Panc1 (cell line): ENCODE measurements around the gene GABRB1. TPM values are rescaled to one million over a fixed set of nuclear protein-coding genes. Genes with fewer than 3 reads are reported as not detected.
A peak's percentile ranks its signal among the peaks of the same experiment; 100 is the strongest.

Source experiments
- ATAC-seq: fragments of 200-7000 bp; cut with Tn5 transposase; 2 replicates; pipeline ENCODE4 v1.9.1; 2020; ENCODE audit warnings: mild to moderate bottlenecking, moderate library complexity
- BruUV-seq: library from RNA; stranded (reverse); fragments of 400-500 nt; replicated peaks from 2 replicates; lab custom pipeline; 2021; lab: Mats Ljungman, UMichigan
- CTCF ChIA-PET: fragments of 300-600 bp; sonication (Branson Sonifier 250); formaldehyde crosslinking; loops from one replicate; lab custom pipeline; 2022; ENCODE audit warnings: antibody characterized with exemption; lab: Charles Lee
- POLR2A ChIA-PET: fragments of 300-600 bp; sonication (Branson Sonifier 250); formaldehyde crosslinking; loops from one replicate; lab custom pipeline; 2022; ENCODE audit warnings: antibody characterized with exemption; lab: Charles Lee
- DNase-seq: peaks from one replicate; pipeline ENCODE4 v3.0.0-alpha.2; 2010; ENCODE audit warnings: low read depth, low spot score
- H3K27ac ChIP-seq: 2 replicates; pipeline ENCODE4 v1.5.1; 2011; ENCODE audit warnings: mild to moderate bottlenecking, low read length, inconsistent platforms
- H3K27me3 ChIP-seq: fragments of 200-500 bp; sonication (Bioruptor generic); 2 replicates; pipeline ENCODE4 v1.6.0; 2014; ENCODE audit warnings: low read length, inconsistent platforms; ENCODE audit not compliant: control insufficient read depth, insufficient read depth
- H3K36me3 ChIP-seq: fragments of 200-500 bp; sonication (Bioruptor generic); 2 replicates; pipeline ENCODE4 v1.5.1; 2014; ENCODE audit warnings: inconsistent platforms, mild to moderate bottlenecking, low read length, moderate library complexity; ENCODE audit not compliant: control insufficient read depth, insufficient read depth
- H3K4me1 ChIP-seq: 2 replicates; pipeline ENCODE4 v1.5.1; 2011; ENCODE audit warnings: inconsistent platforms, mild to moderate bottlenecking, low read length, moderate library complexity; ENCODE audit not compliant: control insufficient read depth, insufficient read depth
- H3K4me3 ChIP-seq, 2 experiments: 2 replicates each; pipeline ENCODE4 v1.5.1; 2011 to 2012; ENCODE audit warnings: low read depth in 2 of 2, low read length in 2 of 2, mild to moderate bottlenecking in 2 of 2, inconsistent platforms in 1 of 2, moderate library complexity in 1 of 2
- H3K9me3 ChIP-seq: fragments of 200-500 bp; sonication (Bioruptor generic); 2 replicates; pipeline ENCODE4 v1.5.1; 2014; ENCODE audit warnings: low read depth, mild to moderate bottlenecking, inconsistent platforms, low read length, moderate library complexity; ENCODE audit not compliant: control insufficient read depth, insufficient read depth
- CTCF ChIP-seq: fragments of 450-650 bp; IDR thresholded peaks from 2 replicates; pipeline ENCODE4 v1.5.1; 2017; ENCODE audit warnings: mild to moderate bottlenecking
- POLR2AphosphoS5 ChIP-seq: IDR thresholded peaks from 2 replicates; pipeline ENCODE4 v1.6.1; 2012; ENCODE audit warnings: mild to moderate bottlenecking, low read depth, low read length, moderate library complexity
- REST ChIP-seq, 2 experiments: IDR thresholded peaks; 2 replicates each; pipeline ENCODE4 v1.6.1; 2011 to 2012; ENCODE audit warnings: low read depth in 2 of 2, control low read depth in 1 of 2, low read length in 1 of 2, mild to moderate bottlenecking in 1 of 2, moderate library complexity in 1 of 2; ENCODE audit not compliant: insufficient read depth in 1 of 2
- SIN3A ChIP-seq: IDR thresholded peaks from 2 replicates; pipeline ENCODE4 v1.6.1; 2012; ENCODE audit warnings: low read depth, mild to moderate bottlenecking, low read length, moderate library complexity, borderline replicate concordance; ENCODE audit not compliant: insufficient read depth
- TCF7L2 ChIP-seq: IDR thresholded peaks from 2 replicates; pipeline ENCODE4 v1.6.1; 2011; ENCODE audit warnings: mild to moderate bottlenecking, low read depth, low read length, inconsistent platforms
- in situ Hi-C: cut with HindIII; loops from 2 replicates; pipeline ENCODE4 v1.10.0; 2016; ENCODE audit warnings: low sequenced_read_pairs, low pct_unique_long_range_greater_than_20kb
- intact Hi-C: fragments of 100-400 bp; cut with micrococcal nuclease; formaldehyde crosslinking; loops from one replicate; pipeline ENCODE4 v1.10.0; 2022; ENCODE audit not compliant: unreplicated experiment
- total RNA-seq: library from RNA; stranded (reverse); gene quantifications from one replicate; pipeline ENCODE4 v1.2.1, GENCODE V29; 2021; ENCODE audit not compliant: unreplicated experiment

The GABRB1 gene
- total RNA-seq, 1 experiment from 2014 or later = not detected

DNA sequence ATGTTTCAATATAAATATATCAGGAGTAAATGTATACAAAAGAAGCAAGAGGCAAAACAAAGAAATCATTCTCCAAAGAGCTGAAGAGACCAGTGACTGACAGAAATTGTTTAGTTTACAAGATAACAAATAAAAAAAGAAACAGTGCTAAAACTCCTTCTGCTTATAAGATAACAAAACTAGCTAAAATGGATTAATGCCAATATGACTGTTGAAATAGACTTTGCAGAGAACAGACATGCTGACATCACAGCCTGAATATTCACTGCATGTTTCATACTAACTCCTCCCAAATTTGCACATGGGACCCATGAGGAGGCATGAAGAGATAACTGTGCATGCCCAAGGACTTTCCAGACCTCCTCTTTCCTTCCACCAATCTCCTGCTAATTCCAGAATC lies 31.8 kb upstream of the GABRB1 start:
- H3K4me3 ChIP-seq = no peak overlapping the region
- POLR2A ChIA-PET = no interaction called here
- no peak for TF ChIP-seq SIN3A
- no TSS peak for BruUV-seq
- H3K36me3 ChIP-seq = no peaks in the 10 kb centered on the region
- H3K27me3 ChIP-seq = peaks cover 4% of the 10 kb centered on the region
- in situ Hi-C loops = no loop called here
- H3K4me1 ChIP-seq = no peaks in the 10 kb centered on the region
- no peaks in the 10 kb centered on the region for H3K9me3 ChIP-seq
- intact Hi-C loops = no loop called here
- ATAC-seq = no peak
- H3K27ac ChIP-seq = no peak overlapping the region
- no peak for DNase-seq
- CTCF ChIA-PET = no interaction called here

GRCh38 chr4:47000406-47000805 lies 31.0 kb upstream of the GABRB1 start:
- CTCF ChIA-PET = no interaction called here
- intact Hi-C loops = no loop called here
- DNase-seq (no peak), ATAC-seq (no peak)
- Histone ChIP-seq H3K9me3 (no peaks in the 10 kb centered on the region), H3K27me3 (no peaks in the 10 kb centered on the region), H3K4me1 (no peaks in the 10 kb centered on the region), H3K36me3 (no peaks in the 10 kb centered on the region), H3K4me3 (no peak overlapping the region), H3K27ac (no peak overlapping the region)
- in situ Hi-C loops = no loop called here
- POLR2A ChIA-PET = no interaction called here
- TF ChIP-seq REST (IDR thresholded peaks at IDR 0.05; ENCODE audit: insufficient read depth in 1 of 2, low read depth in 2 of 2, low read length in 1 of 2) = no peak
- no peak for TF ChIP-seq CTCF
- no peak for TF ChIP-seq TCF7L2
- TF ChIP-seq POLR2AphosphoS5 = no peak
- no peak for TF ChIP-seq SIN3A
- BruUV-seq = no TSS peak

DNA sequence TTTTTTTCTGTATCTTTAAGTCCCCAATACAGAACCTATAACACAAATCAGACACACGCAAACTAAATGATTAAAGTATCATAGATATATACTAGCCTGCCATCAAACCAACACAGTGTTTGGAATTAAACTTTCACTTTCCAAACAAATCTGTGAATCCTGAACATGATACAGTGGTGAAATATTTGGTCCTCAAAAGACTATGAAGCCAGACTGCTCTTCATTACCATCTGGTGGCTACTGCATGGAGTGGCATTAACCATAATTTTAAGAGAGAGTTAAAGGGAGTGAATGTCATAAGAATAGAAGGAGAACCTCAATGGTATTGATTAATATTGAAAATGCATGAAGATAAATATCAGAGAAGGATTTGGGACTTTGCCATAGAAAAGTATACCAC lies 28.8 kb upstream of the GABRB1 start:
- no peak overlapping the region for H3K27ac ChIP-seq
- ChIA-PET POLR2A (no interaction called here), CTCF (no interaction called here)
- no peak overlapping the region for H3K4me3 ChIP-seq
- TF ChIP-seq CTCF (peak; percentile 32; the same call in 1 of the 2 replicates), SIN3A (no peak)
- no peaks in the 10 kb centered on the region for H3K36me3 ChIP-seq
- no peaks in the 10 kb centered on the region for H3K4me1 ChIP-seq
- ATAC-seq = no peak
- no peaks in the 10 kb centered on the region for H3K27me3 ChIP-seq
- intact Hi-C loops (no loop called here), in situ Hi-C loops (no loop called here)
- BruUV-seq = no TSS peak
- peak; percentile 12 for DNase-seq
- no peaks in the 10 kb centered on the region for H3K9me3 ChIP-seq
